ENCODE results near the gene ALDH4A1. TPM values are rescaled to one million over a fixed set of nuclear protein-coding genes. Genes with fewer than 3 reads are reported as not detected.

ALDH4A1 gene
- total and polyA plus RNA-seq, 2 donors = 11.9 to 26.0 TPM

- no peak overlapping the region for H3K4me3 ChIP-seq (ENCODE audit: low read depth, low read length)
- WGBS = 68% methylated on average over 7 of the region's 7 CpGs
Observed at GRCh38 chr1:18932879-18933278, 30.5 kb upstream of the ALDH4A1 start.

DNA sequence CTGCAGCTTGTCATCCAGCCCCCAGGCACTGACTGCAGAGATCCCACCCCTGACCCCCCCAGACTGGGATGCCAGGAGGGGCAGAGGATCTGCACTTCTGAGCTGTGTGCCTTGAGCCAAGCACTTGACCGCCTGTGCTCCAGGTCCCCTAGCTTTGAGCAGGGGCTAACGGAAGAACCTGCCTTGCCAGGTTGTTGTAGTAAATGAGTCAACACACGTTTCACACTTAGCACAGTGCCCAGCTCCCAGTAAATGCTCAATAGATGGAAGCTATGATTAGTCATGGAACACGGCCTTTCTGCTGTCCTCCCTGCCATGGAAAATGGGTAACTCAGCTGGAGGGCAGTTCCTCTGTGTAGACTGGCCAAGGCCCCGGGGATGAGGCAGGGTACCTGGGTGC, 30.0 kb upstream of the ALDH4A1 start:
- Histone ChIP-seq H3K36me3 (ENCODE audit: insufficient read depth) (no peaks in the 10 kb centered on the region), H3K27ac (ENCODE audit: low read depth) (no peak overlapping the region), H3K4me1 (ENCODE audit: insufficient read depth) (no peaks in the 10 kb centered on the region), H3K4me3 (ENCODE audit: low read depth, low read length) (no peak overlapping the region)
- 64% methylated on average over 5 of the region's 5 CpGs for WGBS
- no peak for DNase-seq (ENCODE audit: extremely low spot score)

More at GRCh38 chr1:18932879-18933278, 30.5 kb upstream of the ALDH4A1 start:
- Histone ChIP-seq H3K36me3 (ENCODE audit: insufficient read depth) (no peaks in the 10 kb centered on the region), H3K4me1 (ENCODE audit: insufficient read depth) (no peaks in the 10 kb centered on the region), H3K27ac (ENCODE audit: low read depth) (no peak overlapping the region)
- DNase-seq (ENCODE audit: extremely low spot score) = no peak

DNA sequence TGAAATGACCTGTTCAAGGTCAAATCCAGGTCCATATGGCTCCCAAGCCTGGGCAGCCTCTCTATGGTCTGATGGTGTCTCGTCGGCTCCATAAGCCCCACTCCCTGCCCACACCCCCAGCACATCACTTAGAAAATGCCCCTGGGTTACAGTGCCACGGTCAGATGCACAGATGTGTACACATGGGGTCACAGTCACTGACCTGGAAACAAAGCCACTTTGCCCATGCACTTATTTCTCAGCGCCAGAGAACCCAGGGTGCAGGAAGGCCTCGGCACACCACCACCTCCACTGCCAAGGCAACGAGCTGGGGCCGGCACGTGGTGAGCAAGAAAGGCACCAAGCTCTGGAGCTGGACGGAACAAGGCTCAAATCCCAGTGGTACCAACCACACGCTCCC, 29.4 kb upstream of the ALDH4A1 start:
- H3K4me1 ChIP-seq (ENCODE audit: insufficient read depth) = peaks cover 2% of the 10 kb centered on the region

GRCh38 chr1:18929686-18930085, 27.3 kb upstream of the ALDH4A1 start:
- Histone ChIP-seq H3K4me3 (ENCODE audit: low read depth, low read length) (no peak overlapping the region), H3K27ac (ENCODE audit: low read depth) (no peak overlapping the region), H3K36me3 (ENCODE audit: insufficient read depth) (no peaks in the 10 kb centered on the region), H3K4me1 (ENCODE audit: insufficient read depth) (peaks cover 2% of the 10 kb centered on the region)
- no peak for DNase-seq (ENCODE audit: extremely low spot score)
- WGBS = 78% methylated on average over 7 of the region's 7 CpGs

More for the DNA sequence above, 29.4 kb upstream of the ALDH4A1 start:
- WGBS = 84% methylated on average over 10 of the region's 10 CpGs
- Histone ChIP-seq H3K27ac (ENCODE audit: low read depth) (no peak overlapping the region), H3K36me3 (ENCODE audit: insufficient read depth) (no peaks in the 10 kb centered on the region), H3K4me3 (ENCODE audit: low read depth, low read length) (no peak overlapping the region)
- no peak for DNase-seq (ENCODE audit: extremely low spot score)

- H3K36me3 ChIP-seq (ENCODE audit: insufficient read depth) = no peaks in the 10 kb centered on the region
- WGBS = 94% methylated on average over 6 of the region's 6 CpGs
- H3K4me1 ChIP-seq (ENCODE audit: insufficient read depth) = peaks cover 2% of the 10 kb centered on the region
Observed at GRCh38 chr1:18928985-18929384, 26.6 kb upstream of the ALDH4A1 start.

DNA sequence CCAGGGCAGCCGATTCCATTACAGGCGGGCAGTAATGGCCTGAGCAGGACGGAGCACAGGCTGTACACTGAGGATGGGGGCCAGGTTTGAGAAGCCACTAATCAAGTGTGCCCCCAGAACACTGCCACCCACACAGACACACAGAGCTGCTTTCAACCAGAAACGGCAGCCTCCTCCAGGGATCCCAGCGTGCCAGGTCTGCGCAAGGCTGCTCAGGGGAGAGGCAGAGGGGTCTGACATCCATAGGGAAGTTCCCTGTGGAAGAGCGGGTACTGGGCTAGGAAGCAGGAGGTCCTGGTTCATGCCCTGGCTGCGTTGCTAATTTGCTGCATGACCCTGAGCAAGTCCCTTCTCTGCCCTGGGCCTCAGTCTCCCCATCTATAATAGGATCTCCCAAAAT, 26.1 kb upstream of the ALDH4A1 start:
- 78% methylated on average over 8 of the region's 8 CpGs for WGBS
- peaks cover 2% of the 10 kb centered on the region for H3K4me1 ChIP-seq (ENCODE audit: insufficient read depth)
- no peaks in the 10 kb centered on the region for H3K36me3 ChIP-seq (ENCODE audit: insufficient read depth)
- no peak for DNase-seq (ENCODE audit: extremely low spot score)
- no peak overlapping the region for H3K27ac ChIP-seq (ENCODE audit: low read depth)
- no peak overlapping the region for H3K4me3 ChIP-seq (ENCODE audit: low read depth, low read length)

More at GRCh38 chr1:18928985-18929384, 26.6 kb upstream of the ALDH4A1 start:
- Histone ChIP-seq H3K4me3 (ENCODE audit: low read depth, low read length) (no peak overlapping the region), H3K27ac (ENCODE audit: low read depth) (no peak overlapping the region)
- DNase-seq (ENCODE audit: extremely low spot score) = no peak

- no peak overlapping the region for H3K4me3 ChIP-seq (ENCODE audit: low read depth, low read length)
Observed at GRCh38 chr1:18927654-18928272, 25.4 kb upstream of the ALDH4A1 start.

DNA sequence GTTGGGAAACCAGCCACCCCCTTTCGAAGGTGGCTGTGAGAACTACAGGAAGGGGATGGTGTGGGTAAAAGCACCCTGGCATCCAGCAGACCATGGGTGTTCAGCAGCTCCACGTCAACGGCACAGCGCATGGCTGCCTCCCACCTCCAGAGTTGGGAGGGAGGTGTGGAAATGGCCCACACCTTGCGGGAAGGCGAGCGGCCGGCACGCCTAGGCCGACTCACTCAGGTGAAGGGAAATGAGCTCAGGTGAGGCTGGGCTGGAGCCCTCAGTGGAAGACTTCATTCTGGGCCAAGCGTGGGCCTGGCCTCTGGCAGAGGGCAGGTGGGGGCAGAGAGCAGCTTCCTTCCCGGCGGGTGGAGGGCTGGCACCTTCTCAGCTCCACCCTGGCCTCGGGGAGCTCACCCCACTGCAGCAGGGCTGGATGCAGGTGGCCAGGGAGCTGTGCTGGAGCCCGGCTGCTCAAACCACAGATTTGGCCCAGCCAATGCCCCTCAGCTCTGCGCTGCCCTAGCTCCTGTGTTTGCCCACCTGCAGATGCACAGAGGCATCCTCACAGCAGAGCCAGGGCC, 24.8 kb upstream of the ALDH4A1 start:
- Histone ChIP-seq H3K36me3 (ENCODE audit: insufficient read depth) (no peaks in the 10 kb centered on the region), H3K4me3 (ENCODE audit: low read depth, low read length) (no peak overlapping the region), H3K4me1 (ENCODE audit: insufficient read depth) (peaks cover 2% of the 10 kb centered on the region), H3K27ac (ENCODE audit: low read depth) (peak overlapping the region; percentile 34)
- DNase-seq (ENCODE audit: extremely low spot score) = no peak
- WGBS = 71% methylated on average over 16 of the region's 16 CpGs

More at GRCh38 chr1:18927654-18928272, 25.4 kb upstream of the ALDH4A1 start:
- no peaks in the 10 kb centered on the region for H3K36me3 ChIP-seq (ENCODE audit: insufficient read depth)
- no peak for DNase-seq (ENCODE audit: extremely low spot score)
- H3K4me1 ChIP-seq (ENCODE audit: insufficient read depth) = peaks cover 2% of the 10 kb centered on the region
- no peak overlapping the region for H3K27ac ChIP-seq (ENCODE audit: low read depth)
- 63% methylated on average over 12 of the region's 12 CpGs for WGBS

DNA sequence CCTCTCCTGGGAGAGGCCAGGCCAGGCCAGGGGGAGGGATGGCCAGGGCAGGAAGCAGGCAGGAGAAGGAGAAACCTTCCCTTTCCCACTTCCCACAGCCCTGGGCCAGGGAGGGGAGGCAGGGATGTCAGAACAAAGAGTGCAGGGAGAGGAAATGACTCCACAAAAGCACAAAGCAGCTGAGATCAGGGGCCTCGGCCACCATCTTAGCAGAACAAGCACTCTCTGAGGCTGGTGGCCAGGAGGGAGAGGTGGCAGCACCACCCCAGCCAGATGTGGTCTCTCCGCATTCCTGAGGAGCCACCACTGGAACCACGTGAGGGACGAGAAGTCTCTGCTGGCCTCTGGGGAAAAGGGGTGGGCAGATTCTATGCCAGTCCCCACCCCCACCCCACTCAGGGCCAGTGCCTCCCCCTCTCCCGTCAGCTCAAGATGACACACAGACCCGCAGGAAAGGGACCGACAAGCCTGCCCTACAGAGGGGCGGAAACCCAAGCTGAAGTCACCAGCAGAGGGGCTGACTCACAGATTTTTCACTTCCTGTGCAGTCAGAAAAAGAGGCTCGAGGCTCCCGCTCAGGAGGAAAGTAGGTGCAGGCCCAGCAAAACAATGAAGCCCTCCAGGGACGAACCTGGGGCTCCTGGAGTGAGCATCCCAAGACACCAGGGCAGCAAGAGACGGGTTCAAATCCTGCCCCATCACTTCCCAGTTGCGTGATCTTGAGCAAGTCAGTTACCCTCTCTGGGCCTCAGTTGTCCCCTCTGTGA, 24.1 kb upstream of the ALDH4A1 start:
- no peaks in the 10 kb centered on the region for H3K36me3 ChIP-seq (ENCODE audit: insufficient read depth)
- peaks cover 2% of the 10 kb centered on the region for H3K4me1 ChIP-seq (ENCODE audit: insufficient read depth)
- 41% methylated on average over 13 of the region's 13 CpGs for WGBS
- peak overlapping the region; percentile 73 for H3K27ac ChIP-seq (ENCODE audit: low read depth)
- DNase-seq (ENCODE audit: extremely low spot score) = no peak
- H3K4me3 ChIP-seq (ENCODE audit: low read depth, low read length) = no peak overlapping the region

GRCh38 chr1:18925279-18925678, 22.9 kb upstream of the ALDH4A1 start:
- Histone ChIP-seq H3K36me3 (ENCODE audit: insufficient read depth) (no peaks in the 10 kb centered on the region), H3K4me1 (ENCODE audit: insufficient read depth) (peaks cover 2% of the 10 kb centered on the region), H3K4me3 (ENCODE audit: low read depth, low read length) (no peak overlapping the region), H3K27ac (ENCODE audit: low read depth) (no peak overlapping the region)
- WGBS = 94% methylated on average over 9 of the region's 9 CpGs
- DNase-seq (ENCODE audit: extremely low spot score) = no peak

DNA sequence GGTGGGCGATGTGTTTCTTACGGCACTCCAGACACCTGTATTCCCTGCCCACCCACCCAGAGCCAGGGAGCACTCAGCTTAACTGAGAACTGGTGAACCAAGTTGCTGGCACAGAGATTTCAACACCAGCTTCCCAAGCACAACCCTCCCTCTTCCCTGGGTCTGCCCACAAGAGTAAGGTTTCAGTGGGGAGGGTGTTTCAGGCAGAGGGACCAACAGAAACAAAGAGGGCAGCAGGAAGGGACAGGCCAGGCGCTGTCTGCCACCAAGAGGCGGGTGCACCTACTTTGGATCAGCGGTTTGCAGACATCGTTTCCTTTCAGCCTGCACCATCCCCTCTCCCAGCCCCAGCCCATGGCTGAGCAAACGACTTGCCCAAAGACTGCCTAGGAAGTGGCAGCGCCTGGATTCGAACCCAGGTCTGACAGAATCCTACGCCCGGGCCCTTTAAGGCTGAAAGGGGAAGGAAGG, 21.9 kb upstream of the ALDH4A1 start:
- peak overlapping the region; percentile 26 for H3K27ac ChIP-seq (ENCODE audit: low read depth)
- peaks cover 2% of the 10 kb centered on the region for H3K4me1 ChIP-seq (ENCODE audit: insufficient read depth)
- 62% methylated on average over 11 of the region's 11 CpGs for WGBS

GRCh38 chr1:18923756-18924211, 21.4 kb upstream of the ALDH4A1 start:
- no peak for DNase-seq (ENCODE audit: extremely low spot score)
- WGBS = 29% methylated on average over 14 of the region's 14 CpGs
- Histone ChIP-seq H3K27ac (ENCODE audit: low read depth) (no peak overlapping the region), H3K4me1 (ENCODE audit: insufficient read depth) (peaks cover 2% of the 10 kb centered on the region), H3K4me3 (ENCODE audit: low read depth, low read length) (no peak overlapping the region), H3K36me3 (ENCODE audit: insufficient read depth) (no peaks in the 10 kb centered on the region)

More for the DNA sequence above, 21.9 kb upstream of the ALDH4A1 start:
- no peak overlapping the region for H3K4me3 ChIP-seq (ENCODE audit: low read depth, low read length)
- DNase-seq (ENCODE audit: extremely low spot score) = no peak
- H3K36me3 ChIP-seq (ENCODE audit: insufficient read depth) = no peaks in the 10 kb centered on the region

DNA sequence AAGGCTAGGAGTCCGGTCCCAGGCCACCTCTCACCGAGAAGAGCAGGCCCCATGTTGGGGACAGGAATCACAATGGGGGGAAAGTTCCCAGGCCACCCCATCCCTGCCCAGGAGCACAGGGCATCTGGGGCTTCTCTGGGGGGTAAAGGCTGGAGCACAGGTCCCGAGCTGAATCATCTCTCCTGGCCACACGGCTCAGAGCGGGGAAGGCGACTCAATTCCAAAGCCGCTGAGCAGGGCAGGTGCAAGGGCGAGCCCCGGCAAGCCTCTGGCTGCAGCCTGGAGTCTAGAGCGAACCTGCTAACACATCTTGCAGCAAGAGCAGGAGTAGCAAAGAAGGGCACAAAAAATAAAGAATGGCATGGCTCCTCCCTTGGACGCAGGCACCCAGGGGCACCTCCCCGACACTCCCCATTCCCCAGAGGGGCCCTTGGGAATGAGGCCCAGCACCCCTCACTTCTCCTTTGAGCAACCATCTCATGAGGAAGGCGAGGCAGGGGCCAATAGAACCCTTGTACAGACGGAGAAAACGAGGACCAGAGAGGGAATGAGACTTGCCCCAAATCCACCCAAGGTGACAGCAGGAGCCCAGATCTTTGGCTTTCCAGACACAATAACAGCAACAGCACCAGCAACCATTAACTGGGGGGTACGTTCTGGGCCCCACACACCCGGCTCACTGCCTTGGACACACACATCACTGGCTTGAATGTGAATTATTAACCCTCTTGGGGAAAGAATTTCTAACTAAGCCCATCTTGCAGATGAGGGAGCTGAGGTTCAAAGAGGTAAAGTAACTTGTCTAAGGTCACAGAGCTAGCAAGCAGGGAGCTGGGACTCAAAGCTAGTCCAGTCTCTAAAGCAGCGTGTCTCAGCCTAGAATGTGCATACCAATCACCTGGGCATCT, 20.7 kb upstream of the ALDH4A1 start:
- 57% methylated on average over 18 of the region's 18 CpGs for WGBS
- DNase-seq (ENCODE audit: extremely low spot score) = no peak
- peak overlapping the region; percentile 73 for H3K27ac ChIP-seq (ENCODE audit: low read depth)
- no peak overlapping the region for H3K4me3 ChIP-seq (ENCODE audit: low read depth, low read length)
- H3K4me1 ChIP-seq (ENCODE audit: insufficient read depth) = peaks cover 2% of the 10 kb centered on the region
- no peaks in the 10 kb centered on the region for H3K36me3 ChIP-seq (ENCODE audit: insufficient read depth)

Measured in urinary bladder (tissue), 4 donors.